HG03457 (cell line): ENCODE measurements around the gene FBXL17.

Experiments used
- ATAC-seq: cut with Tn5 transposase; IDR thresholded peaks from one replicate; pipeline ENCODE4 v1.9.1; 2021; ENCODE audit warnings: moderate number of reproducible peaks; ENCODE audit not compliant: unreplicated experiment

The FBXL17 gene

GRCh38 chr5:107964722-107965121, 417.2 kb downstream of the FBXL17 start:
- ATAC-seq: no peak

DNA sequence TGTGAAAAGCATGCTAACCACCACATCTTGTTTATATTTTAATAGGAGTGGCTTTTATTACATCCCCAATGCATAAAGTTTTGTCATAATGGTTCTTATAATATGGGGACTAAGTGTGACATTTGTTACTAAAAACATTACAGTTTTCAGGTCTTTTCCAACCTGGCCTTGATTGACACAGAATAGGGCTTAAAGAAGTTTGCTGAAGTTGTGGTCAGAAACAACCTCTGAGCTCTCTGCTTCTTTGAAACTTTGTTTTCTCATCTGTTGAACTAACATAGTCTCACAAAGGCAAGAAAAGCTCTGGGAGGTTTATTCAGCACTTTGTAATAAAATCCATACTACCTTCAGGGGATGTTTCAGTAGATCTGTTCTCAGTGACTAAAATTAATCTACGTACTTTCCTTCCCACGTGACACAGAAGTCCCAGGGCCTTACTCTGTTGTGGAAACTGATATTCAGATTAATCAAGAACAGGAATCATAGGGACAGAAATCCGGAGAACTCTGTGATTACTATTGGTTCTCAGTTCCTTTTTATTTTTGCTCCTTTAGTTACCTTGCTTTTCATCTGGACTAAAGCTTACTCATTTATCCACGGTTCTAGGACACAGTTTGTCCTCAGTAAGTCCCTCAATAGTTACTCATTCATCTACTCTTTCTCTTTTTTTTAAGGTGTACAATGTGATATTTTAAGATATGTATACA, 422.2 kb downstream of the FBXL17 start:
- no peak for ATAC-seq

GRCh38 chr5:107958861-107959260, 423.0 kb downstream of the FBXL17 start:
- no peak for ATAC-seq

GRCh38 chr5:107958432-107958831, 423.5 kb downstream of the FBXL17 start:
- ATAC-seq: no peak

- ATAC-seq: no peak
These were observed 424.8 kb downstream of the FBXL17 start for GRCh38 chr5:107957051-107957450.

- no peak for ATAC-seq
These were observed 426.6 kb downstream of the FBXL17 start for GRCh38 chr5:107955321-107955720.

DNA sequence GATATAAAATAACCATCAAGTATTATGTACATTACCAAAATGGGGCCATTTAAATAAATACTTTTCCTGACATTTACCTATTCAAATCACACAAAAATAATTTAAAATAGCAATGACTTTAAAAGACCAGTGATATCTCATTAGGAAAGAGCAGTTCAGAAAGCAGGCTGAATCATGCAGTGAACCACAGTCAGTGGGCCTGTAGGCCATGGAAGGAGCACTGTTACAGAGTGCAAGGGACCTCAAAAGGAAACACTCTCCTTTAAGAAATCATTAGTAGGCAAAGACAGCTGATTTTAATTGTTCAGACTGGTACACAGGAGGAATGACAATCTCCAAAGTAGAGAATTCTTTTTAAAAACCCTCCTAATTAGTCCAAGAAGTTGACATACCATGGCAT, 427.6 kb downstream of the FBXL17 start:
- no peak for ATAC-seq

- ATAC-seq: no peak
These were observed 429.4 kb downstream of the FBXL17 start for GRCh38 chr5:107952450-107952849.

- ATAC-seq: no peak
These were observed 430.6 kb downstream of the FBXL17 start for GRCh38 chr5:107951309-107951708.

- ATAC-seq: no peak
These were observed 431.1 kb downstream of the FBXL17 start for GRCh38 chr5:107950776-107951175.

- ATAC-seq: no peak
These were observed 432.1 kb downstream of the FBXL17 start for GRCh38 chr5:107949688-107950341.

- ATAC-seq: no peak
These were observed 433.5 kb downstream of the FBXL17 start for GRCh38 chr5:107948377-107948776.

- no peak for ATAC-seq
These were observed 436.8 kb downstream of the FBXL17 start for GRCh38 chr5:107945061-107945460.

DNA sequence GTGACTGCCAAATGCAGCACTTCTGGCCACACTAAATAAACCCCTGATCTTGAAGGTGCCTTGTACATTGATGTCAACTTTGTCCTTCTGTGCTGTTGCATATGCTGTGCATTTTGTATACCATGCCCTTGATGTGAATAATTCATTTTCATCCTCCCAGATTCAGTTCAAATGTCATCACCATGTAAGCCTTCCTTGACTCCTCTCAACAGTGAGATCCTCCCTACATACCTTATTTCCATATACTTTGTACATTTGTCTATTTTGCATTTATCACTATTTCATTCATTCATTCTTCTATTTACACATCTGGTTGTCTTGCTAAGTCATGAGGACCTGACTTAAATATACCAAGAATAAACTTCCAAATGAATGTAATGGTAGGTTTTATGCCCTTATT, 438.0 kb downstream of the FBXL17 start:
- no peak for ATAC-seq

- no peak for ATAC-seq
These were observed 440.9 kb downstream of the FBXL17 start for GRCh38 chr5:107941036-107941435.

DNA sequence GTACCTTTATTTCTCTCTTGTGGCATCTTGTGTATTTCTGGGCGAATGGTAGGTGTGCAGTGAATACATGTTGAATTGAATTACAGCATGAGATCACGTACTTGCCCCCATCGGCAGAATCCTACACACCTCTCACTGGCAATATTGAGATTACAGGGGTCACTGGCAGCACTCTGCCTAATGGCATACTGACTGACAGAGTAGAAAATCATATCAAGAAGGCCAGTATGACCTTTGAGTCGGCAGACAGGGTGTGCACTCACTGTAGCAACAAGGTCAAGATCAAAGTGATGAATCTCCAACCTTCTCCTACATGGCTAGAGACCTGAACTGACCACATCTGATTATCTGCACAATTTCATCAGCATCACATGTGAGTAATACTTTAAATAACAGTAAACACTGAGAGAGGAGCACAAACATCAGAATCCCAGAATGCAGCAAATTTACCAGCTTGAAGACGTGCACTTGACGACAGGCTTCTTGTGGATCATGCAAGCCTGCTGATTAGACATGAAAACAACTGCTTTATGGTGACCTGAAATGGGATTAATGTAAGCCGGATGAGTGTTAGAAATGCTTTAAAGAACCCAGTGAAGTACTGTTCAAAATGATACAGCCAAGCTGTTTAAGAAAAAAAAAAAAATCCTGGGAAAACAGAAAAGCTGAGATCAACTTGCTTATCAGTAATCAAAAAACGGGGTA, 444.1 kb downstream of the FBXL17 start:
- no peak for ATAC-seq

- ATAC-seq: no peak
These were observed 444.7 kb downstream of the FBXL17 start for GRCh38 chr5:107937204-107937603.

- no peak for ATAC-seq
These were observed 445.4 kb downstream of the FBXL17 start for GRCh38 chr5:107936515-107936914.

DNA sequence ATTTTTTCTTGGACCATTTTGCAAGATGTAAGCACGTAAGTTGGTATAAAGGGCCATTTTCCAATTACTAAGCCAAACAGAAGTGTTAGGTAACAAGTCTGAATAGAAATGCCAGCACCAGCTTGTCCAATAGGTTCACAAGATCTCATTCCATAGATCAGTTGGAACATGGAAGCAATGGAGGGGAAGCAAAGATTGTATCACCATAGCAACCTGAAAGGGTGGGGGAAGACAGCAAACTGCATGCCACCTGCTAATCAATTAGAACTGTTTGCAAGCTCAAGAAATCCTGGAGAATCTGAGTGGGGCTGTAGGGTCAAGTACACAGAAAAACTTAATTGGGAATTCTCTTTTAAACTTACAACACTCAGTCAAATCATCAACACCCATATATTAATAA, 446.3 kb downstream of the FBXL17 start:
- ATAC-seq: no peak

DNA sequence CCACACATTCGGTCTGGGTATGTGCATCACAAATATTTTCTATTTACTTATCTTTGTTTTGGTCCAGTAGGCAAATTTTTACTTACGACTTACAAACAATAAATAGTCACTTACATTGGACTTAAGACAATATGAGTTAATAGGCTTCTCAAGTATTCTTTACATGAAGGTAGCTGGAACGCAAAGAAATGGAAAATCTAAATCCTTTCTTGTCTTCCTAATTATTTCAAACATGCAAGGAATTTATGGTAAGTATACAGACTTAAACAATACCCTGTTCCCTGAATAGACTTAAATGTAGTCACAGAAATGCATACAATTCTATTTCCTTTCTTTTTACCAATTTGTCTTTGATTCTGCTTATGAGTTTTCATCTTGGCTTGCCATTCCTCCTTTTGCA, 448.6 kb downstream of the FBXL17 start:
- no peak for ATAC-seq

GRCh38 chr5:107930891-107931290, 451.0 kb downstream of the FBXL17 start:
- no peak for ATAC-seq

- no peak for ATAC-seq
These were observed 451.8 kb downstream of the FBXL17 start for GRCh38 chr5:107930092-107930491.
